C1 segment of cervical spinal cord (tissue), 14 donors: ENCODE data around the gene VAC14.

Experiments used
- DNase-seq, 14 donors: peaks; one replicate each; lab custom pipeline; 2025; lab: John Stamatoyannopoulos, UW

VAC14 gene

DNA sequence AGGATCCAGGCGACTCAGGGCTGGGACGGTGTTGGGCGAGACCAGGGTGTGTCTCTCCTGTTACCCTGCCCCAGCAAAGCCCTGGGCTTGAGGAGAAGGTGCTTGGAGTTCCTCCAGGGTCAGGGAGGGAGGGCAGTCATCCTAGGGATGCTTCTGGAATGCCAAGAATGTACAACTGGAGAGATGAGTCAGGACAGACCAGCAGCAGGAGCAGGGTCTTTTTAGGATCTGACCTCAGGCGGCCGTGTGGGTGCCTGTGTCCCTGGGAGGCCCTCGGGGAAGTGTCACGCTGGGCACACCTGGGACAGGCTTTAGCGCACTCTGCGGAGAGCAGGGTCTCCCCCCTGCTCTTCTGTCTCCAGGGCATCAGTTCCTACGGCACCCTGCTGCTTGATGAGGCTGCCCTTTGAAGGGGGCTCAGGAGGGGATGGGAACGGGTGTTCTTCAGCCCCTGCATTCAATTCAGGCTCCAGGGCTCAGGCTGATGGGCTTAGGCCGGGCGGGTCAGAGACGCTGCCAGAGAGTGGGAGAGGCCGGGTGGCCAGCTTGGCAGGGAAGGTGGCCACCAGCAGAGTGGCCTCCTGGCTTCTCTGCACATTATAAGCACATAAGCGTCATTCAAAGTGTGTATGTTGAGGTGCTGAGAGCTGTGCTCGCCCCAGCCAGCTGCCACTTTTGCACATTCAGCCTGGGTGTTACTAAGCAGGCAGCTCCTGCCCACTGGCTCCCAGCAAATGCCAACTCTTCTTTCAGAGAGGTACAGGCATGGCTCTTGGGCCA lies 106.7 kb downstream of the VAC14 start:
- DNase-seq: peak in 1 of 14 donors; percentile 73

DNA sequence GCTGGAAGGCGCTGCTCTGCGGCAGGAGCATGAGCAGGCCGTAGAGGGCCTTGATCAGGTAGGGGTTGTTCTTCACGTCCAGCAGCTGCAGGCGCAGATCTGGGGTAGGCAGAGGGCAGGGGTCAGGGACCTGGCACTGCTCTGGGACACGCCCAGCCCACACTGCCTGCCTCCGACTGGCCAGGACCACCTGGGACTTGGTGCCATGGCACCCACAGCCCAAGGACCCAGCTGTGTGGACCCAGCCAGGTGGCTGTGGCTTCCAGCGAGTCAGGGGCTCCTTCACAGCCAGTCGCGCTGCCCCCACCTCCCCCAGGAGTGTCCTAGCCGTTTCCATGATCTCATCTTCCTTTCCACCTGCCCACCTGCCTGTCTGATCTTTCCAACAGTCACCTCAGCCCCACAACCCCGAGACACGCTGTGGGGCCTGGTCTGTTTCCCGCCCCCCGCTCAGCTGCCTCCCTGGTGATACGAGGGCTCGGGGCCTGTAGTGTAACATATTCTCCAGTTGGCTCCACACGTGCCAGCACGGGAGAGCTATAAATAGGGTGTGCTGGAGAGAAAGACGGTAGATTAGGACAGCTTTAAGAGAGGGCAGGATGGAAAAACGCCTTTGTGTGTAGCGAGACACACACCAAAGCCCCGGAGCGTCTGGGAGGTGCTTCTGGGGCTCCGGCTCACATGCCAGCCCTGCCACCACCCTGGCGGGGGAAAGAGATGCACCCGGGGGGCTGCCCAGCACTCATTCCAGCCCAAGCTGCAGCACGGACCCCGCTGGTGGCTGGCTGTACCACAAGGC lies 107.9 kb downstream of the VAC14 start:
- DNase-seq: peak in 1 of 14 donors; percentile 53

DNA sequence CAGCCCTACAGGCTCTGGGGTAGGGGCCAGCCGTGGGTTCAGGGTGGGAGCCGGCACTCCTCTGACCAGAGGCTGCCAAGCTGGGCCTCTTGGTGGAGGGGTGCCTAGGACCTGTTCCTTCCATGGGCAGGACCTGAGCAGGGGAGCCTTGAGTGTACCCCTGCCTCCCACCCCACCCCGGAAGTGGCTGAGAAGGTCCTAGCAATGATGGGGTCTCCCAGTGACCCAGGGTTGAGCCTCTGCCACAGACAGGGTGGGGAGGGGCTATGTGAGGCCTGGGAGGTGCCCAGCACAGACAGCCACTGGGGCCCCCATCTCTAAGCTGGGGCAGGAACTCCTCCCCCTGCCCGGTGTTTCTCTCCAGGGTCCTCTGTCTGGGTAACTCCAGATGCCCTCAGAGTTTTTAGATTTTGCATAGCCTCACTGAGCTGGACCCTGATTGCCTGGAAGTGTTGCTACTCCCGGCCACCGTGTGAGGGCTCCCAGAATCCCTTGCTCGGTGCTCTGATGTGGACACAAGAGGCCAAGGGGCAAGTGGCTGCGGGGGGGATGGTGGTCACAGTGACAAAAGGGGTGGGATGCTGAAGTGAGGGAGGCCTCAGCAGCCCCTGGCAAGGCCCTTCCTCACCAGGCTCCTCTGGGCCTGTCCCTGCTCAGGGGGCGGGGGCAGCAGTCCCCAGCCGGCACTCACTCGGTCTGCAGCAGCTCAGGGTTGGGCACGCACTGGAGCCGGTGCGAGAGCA lies 108.7 kb downstream of the VAC14 start:
- no peak for DNase-seq

DNA sequence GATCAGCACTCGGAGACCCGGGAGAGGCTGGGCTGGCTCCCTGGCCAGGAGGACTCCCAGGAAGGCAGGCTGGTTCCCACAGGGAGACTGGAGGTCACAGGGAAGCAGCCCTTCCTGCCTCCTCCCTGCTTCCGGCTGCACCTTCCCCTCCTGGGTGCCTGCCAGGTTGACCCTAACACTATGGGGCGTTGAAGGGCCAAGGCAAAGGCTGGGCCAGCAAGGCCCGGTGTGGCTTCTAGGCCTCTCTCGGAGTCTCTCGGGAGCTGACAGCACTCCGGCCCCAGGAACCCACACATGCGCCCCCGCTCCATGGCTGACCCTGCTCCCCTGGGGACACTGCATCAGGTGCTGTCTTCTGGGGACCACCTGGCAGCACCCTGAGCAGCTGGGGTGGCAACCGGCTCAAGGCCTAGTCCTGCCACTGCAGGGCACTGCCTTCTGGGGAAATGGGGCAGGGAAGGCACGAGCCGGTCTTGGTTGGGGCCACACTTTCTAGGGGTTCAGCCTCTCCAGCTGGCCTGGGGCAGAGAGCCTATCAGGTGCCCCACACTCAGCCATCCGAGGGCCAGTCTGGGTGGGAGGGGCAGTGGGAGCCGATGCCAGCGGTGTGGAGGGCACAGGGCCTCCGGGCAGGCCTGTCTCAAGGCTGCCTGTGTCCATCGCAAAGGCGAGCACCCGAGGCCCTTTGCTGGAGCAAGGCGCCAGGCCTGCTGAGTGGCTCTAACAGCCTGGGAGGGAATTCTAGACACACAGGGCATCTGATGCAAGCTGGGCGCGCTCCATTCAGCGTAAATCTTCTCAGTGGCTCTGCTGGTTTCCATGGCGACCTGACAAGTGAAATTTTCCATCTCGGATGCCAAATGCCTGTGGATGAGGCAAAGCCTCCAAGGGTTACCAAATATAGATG lies 109.5 kb downstream of the VAC14 start:
- peak in 11 of 14 donors; percentile 30 to 97 (median 67) for DNase-seq

DNA sequence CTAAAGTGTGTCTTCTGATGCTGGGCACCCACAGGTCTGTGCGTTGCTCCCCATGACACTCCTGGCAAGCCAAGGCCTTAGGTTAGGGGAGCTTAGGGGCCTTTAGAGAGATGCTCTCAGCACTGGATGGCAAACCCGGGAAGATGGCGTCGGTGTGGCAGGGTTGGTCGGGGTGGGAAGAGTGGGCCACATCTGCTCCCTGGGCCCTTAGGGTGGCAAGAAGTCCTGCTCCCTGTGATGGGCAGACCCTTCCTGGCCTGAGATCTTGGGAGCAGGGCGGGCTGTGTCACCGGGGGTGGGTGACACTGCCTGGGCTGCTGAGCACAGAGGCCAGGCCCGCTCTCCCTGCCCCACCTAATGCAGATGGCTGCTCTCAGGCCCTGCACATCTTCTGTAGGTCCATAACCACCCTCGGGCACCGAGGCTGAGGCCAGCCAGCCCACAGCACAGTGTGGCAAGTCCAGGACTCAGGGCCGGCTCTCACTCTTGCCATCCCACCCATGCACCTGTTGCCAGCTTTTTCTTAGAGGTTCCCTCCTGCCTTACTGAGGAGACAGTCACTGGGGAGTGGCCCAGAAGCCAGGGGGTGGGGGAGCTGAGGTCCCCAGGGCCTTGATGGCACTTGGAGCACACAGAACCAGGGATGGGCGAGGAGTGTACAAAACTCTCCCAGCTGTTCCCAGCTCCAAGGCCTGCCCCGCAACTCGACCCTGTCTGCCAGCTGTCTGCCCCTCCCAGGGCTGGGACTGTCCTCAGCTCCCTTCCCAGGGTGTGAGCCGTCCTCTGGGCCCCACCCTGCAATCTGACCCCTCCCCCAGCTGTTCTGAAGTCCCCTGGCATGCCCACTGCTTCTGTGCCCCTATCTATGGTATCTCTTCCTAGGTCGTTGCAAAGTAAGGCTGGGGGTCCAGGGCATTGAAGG lies 110.7 kb downstream of the VAC14 start:
- DNase-seq: no peak

DNA sequence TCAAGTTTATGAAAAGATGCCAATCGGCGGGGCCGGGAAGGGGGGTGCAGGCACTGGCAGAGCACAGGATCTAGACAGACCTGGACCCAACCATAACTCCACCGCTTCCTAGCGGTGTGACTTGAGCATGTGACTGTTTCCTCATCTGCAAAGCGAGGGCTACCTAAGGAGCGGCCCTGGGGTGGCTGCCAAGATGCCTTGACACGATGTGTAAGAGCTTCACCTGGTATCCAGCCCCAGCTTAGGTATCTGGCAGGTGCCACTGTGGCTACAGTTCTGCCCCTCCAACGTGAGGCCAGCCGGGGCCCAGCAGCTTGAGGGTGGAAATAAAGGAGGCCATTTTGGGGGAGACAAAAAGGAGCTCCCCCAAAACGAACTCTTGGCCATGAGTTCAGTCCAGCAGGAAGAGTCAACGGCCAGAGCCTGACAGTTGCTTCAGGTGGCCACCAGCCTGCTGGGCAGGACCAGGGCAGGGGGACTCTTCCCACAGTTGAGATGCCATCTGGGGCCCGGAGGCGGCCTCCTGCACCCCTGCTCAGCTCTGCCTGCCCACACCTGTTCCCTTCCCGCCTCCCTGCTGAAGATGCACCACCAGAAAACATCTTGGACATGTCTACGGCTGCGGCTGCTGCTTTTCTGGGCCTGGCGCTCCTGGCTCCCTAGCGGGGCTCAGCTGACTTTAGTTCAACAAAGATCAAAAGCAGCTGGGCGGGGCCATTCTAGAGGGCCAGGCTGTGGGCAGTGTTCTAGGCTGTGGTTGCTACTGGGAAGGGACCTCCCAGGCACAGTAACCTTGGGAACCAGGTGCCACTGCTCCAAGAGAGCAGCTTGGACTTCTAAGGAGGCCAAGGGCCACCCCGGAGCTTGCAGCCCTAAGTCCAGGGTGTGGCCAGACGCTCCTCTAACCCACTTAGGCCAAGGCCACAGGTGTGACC lies 111.7 kb downstream of the VAC14 start:
- DNase-seq: peak in 1 of 14 donors; percentile 35

DNA sequence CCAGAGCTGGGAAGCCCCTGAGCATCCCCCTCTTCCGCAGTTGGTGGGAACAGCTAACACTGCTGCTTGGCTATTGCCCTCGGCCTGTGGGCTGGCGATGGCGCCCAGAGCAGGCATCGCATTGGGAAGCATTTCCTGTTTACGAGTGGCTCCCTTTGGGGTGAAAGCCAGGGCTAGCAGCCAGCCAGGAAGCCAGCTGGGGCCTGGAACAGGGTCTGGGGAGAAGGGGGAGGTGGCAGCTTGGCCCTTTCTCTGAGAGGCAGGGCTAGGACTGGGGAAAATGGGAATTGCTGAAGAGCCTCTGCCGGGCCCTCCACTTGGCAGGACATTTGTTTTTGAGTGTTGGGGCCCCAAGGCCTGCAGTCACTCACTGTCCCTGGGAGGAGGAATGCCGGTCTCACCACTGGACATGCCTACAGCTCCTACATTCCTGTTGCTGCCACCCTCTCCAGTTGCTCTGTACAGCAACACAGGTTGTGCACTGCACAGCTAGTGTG lies 112.7 kb downstream of the VAC14 start:
- DNase-seq: peak in 13 of 14 donors; percentile 51 to 89 (median 83)

DNA sequence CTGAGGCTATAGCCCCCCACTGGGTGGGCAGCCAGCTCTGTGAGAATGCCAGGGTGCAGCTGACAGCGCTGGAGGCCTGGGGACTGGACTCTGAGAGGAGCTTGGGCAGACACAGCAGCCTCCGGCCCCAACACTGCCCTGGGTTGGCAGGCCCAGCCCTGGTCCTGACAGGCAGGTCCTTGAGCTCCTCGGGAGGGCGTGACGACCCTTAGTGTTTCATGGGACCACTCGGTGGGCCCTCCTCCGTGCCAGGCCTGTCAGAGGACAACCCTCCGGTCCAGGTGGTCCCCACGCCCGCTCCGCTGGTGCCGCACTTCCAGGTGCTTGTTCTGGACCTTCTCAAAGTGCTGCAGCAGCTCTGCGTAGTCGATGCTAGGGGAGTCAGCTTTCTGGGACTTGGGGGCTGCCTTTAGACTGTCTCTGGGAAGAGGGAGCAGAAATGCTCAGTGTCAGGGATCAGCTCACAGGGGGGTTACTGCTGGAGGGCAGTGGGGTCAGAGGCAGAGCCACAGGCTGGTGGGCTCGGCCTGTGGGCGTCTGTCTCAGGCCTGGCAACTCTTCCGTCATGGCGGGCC lies 113.2 kb downstream of the VAC14 start:
- peak in 2 of 14 donors; percentile 54 to 56 for DNase-seq

DNA sequence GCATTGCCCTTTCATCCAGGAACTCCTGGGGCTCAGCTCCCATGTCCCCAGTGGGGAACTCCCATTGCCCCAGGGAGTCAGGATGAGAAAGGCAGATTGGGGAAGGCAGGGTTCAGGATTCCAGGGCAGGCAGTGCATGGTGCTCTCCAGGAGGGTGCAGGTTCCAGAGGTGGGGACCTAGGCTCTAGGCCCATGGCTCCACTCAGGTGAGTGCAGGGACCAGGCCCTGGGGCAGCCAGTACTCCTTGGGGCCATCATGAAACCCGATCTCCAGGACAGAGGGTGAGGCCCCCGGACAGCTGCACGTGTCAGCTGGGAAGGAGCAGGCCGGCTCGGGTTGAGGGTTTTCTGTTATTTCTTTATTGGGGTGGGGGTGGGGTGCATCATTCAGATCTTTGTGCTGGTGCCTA lies 113.9 kb downstream of the VAC14 start:
- no peak for DNase-seq

DNA sequence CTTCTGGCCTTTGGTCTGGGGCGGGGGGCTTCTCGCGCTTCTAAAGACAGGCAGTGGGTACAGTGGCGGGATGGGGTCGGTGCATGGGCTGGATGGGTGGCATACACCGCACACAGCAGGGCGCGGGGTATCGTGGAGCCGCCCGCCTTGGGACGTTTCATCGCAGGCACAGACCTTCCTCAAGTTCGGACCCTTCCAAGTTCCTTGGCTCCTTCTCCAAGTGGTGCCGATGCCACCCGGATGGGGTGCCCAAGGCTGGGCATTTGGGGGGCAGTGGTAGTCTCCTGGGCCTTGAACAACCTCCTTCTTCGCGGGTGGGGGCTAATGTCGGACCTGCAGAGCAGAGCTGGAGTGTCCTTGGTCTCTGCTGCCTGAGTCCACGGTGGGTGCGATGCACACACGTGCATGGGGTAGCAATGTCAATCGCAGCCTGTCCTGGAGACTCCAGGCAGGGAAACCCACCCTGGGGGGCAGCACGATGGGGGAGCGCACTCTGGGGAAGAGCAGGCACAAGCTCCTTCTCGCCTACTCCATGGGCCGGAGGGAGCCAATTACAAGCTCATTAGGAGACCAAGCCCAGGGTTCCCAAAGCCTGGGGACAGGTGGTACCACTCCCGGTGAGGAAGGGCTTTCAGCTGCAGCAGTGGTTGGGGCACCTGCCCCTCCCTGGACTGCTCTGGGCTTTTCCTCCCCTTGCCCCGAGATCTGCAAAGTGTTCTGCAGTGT lies 114.4 kb downstream of the VAC14 start:
- DNase-seq: peak in 1 of 14 donors; percentile 49

DNA sequence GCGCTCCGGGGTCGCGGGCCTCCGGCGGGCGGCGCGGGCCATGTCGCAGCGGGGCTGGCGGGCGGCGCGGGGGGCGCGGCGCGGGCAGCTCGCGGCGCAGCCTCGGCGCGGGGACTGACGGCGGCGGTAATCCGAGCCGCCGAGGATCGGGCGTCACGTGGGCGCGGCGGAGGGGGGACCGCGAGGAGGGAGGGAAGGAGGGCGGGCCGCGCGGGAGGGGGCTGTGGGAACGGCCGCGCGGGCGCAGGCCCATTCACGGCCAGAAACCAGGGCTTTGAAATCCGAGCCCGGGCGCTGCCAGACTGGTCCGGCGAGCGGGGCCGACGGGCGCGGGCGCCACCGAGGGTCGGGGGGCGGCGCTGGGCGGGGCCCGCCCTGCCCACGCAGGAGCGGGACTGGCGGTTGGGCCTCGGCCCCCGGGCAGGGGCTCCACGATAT lies 115.0 kb downstream of the VAC14 start, which contains the start of gene MTSS2:
Gene MTSS2, minus strand, starts transcription at position 116 of the 438 bp plus-strand sequence. CDS start 262 bp downstream, outside the sequence.
- peak in 12 of 14 donors; percentile 44 to 84 (median 64) for DNase-seq

DNA sequence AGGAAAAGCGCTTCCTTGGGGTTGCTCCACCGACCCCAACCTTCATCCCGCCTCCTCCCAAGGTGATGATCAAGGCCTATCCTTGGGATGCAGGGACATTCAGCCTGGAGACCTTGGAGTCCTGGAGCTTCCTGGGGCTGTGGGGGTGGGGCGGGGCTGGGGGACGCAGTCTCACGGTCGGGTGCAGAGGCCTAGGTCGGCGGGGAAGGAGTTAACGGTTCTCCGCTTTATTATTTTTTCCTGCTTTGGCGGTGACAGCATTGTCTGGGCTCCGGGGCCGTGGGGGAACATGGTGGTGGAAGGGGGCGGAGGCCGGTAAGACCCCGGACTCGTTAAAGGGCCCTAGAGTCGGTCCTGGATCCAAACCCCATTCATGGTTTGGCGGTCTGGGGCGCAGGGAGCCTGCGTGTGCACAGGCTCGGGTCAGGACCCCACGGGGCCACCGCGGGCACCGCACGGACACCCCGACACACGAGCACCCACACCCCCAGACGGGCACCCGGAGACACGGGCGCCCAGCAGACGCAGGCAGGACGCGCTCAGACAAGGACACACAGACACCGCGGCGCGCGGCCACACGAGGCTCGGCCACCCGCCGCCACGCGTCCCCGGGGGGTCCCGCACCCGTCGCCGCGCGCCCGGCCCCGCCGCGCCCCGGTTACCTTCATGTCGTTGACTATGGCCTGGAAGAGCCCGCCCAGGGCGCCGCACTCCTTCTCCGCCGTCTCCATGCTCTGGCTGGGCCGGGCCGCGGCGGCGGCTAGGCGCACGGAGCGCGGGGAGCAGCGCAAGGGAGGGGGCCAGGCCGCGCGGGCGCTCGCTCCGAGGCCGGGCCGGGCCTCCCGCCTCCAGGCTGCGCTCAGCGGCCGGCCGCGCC lies 115.7 kb downstream of the VAC14 start:
- peak in 1 of 14 donors; percentile 47 for DNase-seq

DNA sequence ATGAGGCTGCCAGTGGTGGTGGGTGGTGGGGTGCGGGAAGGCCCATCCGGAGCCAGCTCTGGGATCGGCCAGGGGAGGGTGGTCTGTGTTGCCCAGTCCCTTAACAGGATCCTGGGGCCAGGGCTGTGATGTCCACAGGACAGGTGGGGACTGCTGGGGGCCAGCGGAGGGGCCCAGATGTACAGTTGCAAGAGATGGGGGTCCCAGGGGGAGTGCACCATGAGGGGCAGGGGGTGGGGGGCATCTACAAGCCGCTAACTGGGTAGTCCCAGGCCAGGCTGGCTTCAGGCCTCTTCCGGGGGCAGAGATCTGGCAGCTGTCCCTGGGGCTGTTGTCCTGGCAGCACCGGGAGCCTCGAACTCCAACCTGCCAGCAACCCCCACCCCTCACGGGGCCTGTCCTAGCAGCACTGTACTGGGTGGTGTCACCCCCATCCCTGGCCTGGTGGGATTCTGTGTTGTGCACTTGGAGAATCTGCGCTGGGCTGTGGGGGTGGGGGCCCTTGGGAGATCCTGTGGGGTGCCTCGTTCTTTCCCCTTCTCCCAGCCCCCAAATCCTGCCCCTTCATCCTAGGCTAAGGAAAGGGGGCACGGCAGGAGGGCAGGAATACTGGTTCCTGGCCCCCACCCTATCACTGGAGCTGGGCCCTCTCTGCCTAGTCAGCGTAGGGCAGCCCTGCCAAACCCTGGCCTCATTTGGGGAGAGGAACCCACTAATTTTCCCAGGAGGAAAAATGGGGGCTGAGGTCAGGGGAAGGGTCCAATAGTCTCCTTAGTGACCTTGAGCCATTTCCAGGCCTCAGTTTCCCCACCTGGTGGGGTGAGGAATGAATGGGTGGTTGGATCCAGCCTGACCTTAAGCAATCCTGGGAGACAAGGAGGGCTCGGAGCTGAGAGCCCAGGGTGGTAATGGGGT lies 116.6 kb downstream of the VAC14 start:
- DNase-seq: peak in 3 of 14 donors; percentile 27 to 48 (median 46)

DNA sequence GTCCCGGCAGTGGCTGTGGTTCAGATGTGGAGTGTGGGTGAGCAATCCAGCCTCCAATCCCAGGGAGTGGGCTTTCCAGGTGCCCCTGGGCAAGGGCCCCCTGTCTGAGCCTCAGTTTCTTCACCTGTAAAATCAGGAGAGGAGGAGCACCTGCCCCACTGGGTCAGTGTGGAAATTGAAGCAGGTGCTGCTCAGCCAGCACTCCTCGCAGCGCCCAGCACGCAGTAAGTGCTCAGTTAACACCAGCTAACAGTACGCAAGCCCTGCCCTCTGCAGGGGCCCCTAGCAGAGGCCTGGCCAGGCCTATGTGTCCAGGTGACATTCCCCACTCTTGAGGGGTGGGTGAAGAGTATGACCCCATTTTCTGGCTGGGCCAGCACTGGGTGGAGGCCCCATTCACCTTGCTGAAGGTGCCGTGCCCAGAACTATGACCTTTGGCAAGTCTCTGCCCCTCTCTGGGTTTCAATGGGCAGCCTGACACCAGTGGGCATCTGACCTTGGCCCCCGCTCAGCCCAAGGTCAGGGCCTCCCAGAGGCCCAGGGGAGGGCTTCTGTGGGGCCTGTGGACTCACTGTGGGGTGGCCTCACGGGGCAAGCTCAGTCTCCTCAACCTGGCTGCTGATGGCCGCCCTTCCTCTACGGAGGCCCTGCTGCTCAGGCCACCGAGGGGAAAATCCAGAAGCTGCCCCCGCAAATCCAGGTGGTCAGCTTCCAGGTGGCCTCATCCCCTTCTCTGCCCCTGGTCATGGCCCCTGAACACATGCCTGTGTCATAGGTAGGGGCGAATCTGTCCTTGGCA lies 117.6 kb downstream of the VAC14 start:
- DNase-seq: no peak
